H1 (cell line): ENCODE results near the gene EFCAB13.

ENCODE experiments used
- JUN ChIP-seq: IDR thresholded peaks from 2 replicates; pipeline ENCODE4 v1.6.1; 2011; ENCODE audit warnings: low read depth, mild to moderate bottlenecking, improper control_type of control experiment, low read length
- POLR2A ChIP-seq, 2 experiments: IDR thresholded peaks; 1 replicate in 1 of 2; 2 replicates in 1 of 2; pipeline ENCODE4 v1.6.1; 2011; ENCODE audit warnings: low read depth in 2 of 2, low read length in 2 of 2, mild to moderate bottlenecking in 2 of 2; ENCODE audit errors: control extremely low read depth in 1 of 2

GRCh38 chr17:47298712-47299111 lies 25.0 kb upstream of the EFCAB13 start:
- no peak for TF ChIP-seq POLR2A (IDR thresholded peaks at IDR 0.05; ENCODE audit: control extremely low read depth in 1 of 2, low read depth in 2 of 2, low read length in 2 of 2)
- no peak for TF ChIP-seq JUN
